Ureter (tissue), 1 donor: ENCODE measurements around the gene ZDHHC11. TPM values are rescaled to one million over a fixed set of nuclear protein-coding genes. Genes with fewer than 3 reads are reported as not detected.
"Not testable (repeated sequence)": the region's sequence is repeated elsewhere in the genome, so short reads cannot be mapped to it uniquely, and the experiment has no call there.

Experiments
- DNase-seq: peaks from one replicate; pipeline ENCODE4 v3.0.0-alpha.2; 2020; ENCODE audit warnings: low spot score
- total RNA-seq: library from RNA; stranded (reverse); gene quantifications from one replicate; pipeline ENCODE4 v1.2.4, GENCODE V29; 2023
- donor health status: DM: yes; HTN: yes; CAD: no.

Gene ZDHHC11
- total RNA-seq, 1 donor from 2014 or later: 39.5 TPM

DNA sequence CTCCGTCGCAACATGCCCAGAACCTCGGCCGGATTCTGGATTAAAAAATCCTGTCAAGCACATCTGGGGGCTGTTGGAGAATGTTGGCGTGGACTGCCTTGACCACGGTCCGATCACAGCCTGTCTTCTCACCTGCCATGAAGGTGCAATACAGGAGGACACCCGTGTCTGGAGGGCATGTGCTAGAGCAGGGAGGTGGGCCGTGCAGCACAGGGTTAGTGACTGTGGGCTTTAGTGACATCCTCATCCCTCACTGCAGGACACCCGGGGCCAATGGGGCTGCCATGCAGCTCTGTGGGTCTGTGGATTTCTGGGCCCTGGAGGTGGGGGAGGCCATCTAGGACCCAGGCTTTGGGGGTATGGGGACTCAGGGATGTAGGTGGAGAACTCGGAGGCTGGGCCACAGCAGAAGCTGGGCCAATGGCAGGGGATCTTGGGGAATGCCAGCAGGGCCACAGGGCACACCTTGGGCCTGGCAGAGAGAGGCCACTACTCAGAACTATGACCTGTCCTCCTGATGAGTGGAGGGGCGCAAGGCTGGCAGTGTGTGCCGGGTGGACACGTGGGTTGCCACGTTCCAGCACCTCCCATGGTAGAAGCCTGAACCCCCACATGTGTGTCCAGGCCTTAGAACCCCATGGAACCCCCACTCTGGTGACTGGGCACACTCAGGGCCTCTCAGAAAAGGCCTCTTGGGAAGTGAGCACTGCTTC, 89.6 kb downstream of the ZDHHC11 start:
- DNase-seq: peak; percentile 50

DNA sequence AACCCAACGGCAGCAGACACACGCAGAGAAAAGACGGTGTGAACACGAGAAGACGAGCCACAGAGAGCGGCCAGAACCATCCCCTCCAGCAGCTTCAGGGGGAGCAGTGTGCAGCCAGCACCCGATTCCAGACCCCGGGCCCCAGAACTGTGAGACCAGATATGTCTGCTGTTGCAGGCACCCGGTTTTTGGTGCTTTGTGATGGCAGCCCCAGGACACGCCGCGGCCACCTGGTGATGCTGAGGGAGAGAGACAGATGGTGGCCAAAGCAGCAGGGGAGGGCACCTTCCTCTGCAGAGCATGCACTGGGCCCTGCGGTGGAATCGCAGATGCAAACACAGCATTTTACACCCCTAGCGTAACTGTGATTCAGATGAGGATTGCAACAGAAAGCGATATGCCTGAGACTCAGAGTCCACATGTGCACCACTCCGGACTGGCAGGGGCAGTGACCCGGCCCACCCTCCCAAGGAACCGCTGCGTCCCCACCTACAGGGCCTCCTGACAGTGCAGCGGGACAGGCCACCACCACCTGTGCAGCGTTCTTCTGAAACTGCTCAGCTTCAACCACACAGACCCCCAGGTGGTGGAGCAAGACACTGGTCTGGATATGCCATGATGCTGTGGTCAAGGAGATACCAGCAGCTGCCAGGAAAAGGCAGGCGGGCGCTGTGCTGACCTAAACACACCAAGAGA, 90.3 kb downstream of the ZDHHC11 start:
- no peak for DNase-seq

DNA sequence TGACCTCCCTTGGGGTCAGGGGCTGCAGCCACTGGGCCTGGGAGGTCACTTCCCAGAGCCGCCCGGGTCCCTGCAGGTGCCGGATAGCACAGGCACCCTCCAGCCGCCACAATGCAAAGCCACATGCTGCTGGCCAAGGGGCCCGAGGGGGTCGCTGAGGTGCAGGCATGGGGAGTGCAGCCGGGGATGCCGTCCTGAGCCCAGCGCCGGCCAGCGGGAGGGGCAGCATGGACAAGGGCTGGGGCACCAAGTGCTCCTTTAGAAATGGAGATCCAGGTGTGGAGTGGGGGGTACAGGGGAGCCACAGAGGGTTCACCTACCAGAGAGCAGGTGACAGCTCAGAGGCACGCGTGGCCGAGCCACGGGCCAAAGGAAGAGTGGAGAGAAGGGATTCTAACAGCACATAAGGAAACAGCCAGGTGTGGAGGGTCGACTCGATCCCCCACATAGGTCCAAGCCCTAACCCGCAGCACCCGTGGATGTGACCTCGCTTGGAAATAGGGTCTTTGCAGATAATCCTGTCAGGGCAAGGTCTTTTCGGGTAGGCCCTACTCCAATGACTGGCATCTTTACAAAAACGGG, 90.9 kb downstream of the ZDHHC11 start:
- no peak for DNase-seq

DNA sequence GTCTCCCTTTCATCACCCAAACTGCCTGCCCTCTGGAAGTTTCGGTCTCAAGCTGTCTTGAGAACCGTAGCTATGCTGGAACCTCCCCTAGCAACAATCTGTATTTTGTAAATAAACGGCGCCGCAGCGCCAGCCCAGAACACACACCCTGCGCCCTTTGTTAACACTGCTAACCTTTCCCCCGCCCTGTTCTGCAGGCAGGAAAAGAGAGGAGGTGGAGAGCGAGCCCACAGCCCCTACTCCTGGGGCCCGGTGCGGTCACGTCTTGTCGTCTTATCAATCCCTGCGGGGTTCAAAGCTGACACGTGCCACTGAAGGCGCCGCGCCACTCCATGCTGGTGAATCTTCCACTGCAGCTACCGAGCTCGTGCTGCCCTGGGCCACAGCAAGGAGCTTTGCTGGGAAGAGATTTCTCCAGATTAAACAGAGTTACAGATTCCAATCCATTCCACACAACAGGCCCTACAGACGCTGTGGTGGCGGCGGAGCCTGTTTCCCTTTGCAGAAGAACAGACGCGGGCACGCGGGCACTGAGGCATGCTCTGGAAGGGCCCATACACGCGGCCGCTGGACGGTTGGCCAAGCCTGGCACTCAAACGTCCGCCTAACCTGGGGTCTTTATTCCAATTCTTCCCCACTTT, 91.6 kb downstream of the ZDHHC11 start:
- DNase-seq: peak; percentile 91

DNA sequence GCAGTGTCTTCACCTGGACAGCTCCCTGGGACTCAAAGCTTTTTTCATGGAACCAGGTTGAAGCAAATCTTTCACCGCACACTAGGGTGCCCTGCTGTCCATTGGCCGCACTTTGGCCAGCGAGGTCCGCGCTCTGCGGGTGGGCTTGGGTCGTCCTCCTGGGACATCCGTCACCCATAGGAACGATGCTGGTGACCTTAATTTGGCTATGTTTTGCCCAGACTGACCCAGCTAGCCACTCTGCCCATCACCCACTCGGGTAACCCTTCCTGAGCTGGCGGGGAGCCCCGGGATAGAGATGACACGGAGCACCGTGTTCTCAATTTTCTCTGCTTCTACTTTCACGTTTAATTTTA, 92.1 kb downstream of the ZDHHC11 start:
- DNase-seq: peak; percentile 69

DNA sequence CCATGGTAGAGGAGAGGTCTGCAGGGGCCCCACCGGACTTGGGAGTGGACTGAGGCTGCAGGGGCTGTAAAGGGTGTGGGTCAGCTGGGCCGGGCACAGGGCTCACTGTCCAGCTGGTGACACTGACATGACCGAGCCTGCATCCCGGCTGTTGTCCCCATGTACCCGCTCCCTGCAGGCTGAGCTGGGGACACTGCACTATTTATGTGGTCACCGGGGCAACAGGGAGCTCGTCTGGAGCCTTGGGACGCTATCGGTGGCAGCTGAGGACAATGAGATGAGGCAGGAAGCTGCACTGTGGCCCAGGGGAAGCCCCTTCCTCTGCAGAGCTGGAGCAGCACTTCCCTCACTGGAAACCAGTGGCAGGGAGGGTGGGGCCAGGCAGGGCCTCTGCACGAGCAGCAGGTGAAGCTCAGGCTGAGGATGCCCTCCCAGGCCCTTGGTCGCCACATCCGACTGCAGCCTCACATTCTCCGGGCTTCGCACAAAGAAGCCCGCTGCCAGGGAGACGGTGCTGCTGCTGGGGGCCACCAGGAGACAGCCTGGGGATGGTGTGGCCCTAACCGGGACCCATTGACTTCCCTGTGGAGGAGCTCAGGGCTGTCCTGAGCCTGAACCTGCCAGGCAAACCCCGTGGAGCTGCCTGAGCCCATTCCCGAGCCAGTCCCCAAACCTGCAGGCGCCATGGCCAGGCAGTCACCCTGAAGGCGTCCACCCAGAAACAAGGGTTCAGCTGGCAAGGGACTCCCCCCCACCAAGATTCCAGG, 92.7 kb downstream of the ZDHHC11 start:
- peak; percentile 65 for DNase-seq

DNA sequence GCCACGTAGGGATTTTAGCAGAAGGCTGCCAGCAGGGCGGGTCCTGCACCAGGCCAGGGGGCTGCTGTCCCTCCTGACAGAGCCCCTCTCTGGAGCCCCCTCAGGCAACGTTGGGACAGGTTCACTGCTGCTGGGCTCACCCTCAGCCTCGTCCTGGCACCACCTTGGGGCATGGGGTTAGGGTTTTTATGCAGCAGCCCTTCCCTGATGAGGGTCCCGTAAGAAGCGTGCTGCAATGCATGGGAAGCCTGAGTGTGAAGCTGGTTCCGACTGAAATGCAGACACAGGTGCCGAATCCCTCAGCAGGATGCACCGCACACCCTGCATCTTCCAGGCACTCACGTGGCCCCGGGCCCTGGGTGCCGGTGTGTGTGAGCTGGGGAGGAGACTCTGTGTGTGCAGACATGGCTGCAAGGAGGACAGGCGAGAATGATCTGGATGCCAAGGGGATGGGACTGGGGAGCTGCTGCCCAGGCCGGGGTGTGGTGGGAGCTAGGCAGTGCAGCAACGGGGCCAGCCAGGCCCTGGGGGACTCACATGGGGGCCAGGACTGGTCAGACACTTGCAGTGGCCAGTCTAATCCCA, 93.3 kb downstream of the ZDHHC11 start:
- peak; percentile 57 for DNase-seq

DNA sequence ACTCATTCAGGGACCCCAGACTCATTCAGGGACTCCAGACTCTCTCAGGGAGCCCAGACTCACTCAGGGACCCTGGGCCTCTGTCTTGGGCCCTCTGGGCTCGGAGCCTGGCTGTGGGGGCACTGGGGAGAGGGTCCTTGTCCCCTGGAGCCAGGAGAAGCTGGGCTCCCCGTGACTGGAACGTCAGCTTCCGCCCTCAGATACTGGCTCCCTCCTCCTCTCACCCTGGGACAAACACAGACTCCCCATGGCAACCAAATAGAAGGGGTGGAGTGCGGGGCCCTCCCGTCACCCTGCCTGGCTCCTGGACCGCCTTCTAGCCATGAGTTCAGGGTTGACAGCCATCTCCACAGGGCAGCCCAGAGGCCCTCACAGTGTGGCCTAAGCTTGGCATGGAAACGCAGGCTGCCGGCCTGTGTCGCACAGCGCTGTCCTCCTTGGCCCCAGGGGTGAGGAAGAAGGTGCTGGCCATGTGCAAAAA, 93.9 kb downstream of the ZDHHC11 start:
- DNase-seq: peak; percentile 80

DNA sequence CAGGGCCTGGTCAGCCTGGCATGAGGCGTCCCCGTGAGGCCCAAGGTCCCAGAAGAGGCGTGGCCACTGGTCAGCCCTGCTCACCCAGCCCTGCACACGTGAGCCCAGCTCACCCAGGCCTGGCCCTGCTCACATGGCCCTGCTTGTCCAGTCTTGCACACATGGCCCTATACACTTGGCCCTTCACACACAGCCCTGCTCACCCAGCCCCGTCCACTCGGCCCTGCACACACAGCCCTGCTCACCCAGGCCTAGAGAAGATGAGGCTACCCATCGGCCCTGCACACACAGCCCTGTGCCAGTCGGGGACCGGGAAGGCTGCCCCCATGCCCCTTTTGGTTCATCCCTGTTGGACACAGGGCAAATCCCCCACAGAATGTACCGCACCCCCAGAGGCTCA, 94.6 kb downstream of the ZDHHC11 start:
- peak; percentile 67 for DNase-seq

DNA sequence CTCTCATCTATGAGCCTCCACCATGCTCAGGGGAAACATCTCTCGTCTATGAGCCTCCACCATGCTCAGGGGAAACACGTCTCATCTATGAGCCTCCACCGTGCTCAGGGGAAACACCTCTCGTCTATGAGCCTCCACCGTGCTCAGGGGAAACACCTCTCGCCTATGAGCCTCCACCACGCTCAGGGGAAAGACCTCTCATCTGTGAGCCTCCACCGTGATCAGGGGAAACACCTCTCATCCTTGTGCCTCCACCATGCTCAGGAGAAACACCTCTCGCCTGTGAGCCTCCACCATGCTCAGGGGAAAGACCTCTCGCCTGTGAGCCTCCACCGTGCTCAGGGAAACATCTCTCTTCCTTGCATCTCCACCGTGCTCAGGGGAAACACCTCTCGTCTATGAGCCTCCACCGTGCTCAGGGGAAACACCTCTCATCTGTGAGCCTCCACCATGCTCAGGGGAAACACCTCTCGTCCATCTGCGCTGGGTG, 96.6 kb downstream of the ZDHHC11 start:
- not testable (repeated sequence) for DNase-seq

DNA sequence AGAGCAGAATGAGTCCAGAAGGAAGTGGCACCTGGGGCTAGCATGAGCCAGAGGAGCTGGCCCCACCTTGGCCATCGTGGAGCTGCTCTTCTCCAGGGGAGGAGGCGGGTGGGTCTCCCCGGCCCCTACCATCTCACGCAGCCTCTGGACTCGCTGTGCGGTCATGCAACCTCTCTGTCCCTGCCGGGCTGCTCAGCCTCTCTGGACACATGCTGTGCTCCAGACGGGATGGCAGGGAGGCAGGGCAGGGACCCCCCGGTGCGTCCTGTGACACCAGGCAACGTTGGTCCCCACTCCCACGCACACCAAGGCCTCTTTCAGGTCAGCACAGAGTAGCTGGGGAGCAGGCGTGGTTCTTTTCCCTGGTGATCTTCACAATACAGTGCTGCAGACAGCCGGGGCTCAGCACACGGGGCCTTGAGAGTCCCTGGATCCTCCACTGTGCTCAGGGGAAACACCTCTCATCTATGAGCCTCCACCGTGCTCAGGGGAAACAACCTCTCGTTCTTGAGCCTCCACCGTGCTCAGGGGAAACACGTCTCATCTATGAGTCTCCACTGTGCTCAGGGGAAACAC, 97.1 kb downstream of the ZDHHC11 start:
- DNase-seq: not testable (repeated sequence)

DNA sequence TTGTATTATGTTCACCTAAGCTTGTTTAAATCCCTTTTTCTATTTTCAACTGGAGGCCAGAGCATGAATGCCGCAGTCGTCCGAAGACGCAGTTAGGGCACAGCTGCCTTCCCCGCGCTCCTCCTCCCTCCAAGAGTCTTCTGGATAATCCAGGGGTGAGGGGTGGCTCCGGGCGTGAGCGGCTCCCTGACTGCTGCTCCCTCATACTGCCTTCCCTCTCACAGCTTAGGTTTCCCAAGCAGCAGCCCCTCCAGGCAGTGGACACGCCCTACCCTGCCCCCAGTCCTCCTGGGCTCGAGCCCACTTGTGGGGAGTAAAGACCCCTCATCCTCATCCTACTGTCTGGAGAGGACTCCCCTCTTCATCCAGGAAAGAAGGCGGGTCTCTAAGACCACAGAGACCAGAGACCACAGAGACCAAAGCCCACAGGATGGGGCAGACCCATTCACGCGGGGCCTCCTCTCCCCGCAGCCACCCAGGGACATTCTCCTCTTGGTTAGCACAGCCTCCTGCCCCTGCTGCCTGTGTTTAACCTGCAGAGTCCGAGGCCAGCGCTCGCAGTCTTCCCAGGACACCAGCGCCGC, 98.2 kb downstream of the ZDHHC11 start:
- DNase-seq: not testable (repeated sequence)

DNA sequence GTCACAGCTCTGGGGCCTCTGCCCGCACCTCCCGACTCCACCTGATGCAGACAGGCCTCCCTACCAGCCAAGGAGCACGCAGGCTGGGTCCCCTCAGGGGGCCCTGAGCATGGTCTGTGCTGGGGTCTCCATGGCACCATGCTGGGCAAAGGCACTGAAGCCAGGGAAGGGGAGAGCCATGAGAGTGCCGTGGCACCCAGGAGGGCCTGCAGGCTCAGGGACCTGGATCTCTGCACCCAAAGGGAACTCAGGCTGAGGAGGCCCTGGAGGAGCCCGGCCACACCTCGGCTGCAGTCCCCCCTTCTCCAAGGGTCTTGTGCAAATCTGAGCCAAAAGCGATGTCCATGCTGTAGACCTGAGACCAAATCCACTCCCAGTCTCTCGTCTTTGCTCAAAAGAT, 98.8 kb downstream of the ZDHHC11 start:
- DNase-seq: not testable (repeated sequence)

DNA sequence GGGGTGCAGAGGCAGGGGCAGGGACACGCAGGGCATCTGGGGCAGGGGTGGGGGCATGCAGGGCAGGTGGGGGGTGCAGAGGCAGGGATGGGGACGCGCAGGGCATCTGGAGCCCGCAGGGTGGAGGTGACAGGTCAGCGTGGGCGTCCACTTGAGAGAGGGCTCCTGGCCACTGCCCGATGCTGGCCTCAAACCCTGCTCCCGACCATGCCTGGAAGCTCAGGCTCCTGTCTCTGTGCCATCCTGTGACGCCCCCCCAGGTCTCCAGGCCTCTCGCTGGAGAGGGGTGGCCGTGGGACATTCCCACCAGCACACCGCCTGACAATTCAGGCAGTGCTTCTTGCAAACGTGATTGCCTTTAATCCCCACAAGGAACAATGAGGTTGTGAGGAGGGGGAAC, 99.3 kb downstream of the ZDHHC11 start:
- no peak for DNase-seq

DNA sequence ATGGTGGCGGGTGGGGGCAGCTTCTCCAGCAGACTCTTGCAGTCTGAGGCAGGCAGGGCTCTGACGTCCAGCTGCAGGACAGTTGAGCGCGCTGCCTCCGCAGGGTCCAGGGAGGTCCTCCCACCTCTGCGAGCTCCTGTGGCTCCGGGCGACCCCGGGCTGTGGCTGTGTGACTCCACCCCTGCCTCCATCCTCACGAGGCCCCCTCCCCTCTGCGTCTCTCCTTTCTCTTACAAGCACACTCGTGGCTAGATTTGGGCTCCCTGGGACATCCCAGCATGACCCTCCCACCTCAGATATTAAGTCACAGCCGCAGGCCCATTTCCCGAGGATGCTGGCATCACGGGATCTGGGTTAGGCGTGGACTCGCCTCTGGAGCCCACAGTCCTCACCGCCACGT, 100.6 kb downstream of the ZDHHC11 start:
- not testable (repeated sequence) for DNase-seq

DNA sequence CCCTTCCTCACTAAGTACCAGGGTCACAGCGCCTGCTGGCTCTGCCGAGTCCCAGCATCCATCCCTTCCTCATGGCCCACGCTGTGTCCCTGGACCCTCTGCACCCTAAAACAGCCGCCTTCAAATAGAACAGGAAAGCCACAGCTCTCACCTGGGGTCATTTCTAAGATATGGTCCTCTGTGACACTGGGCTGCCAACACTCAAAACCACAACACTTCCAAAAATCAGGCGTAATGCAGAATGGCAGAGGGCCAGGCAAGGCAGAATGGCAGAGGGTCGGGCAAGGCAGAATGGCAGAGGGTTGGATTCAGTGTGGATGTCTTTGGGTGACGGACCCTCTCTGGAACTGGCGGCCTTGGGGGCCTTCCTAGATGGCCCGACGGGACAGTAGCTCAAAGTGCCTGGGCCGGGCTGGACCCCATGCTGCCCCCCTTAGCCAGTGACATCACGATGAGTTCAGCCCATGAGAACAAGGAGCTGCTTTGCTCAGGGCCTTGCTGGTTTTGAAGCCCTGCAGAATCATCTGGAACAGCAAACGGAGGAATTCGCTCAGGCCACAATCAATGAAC, 101.6 kb downstream of the ZDHHC11 start:
- no peak for DNase-seq

DNA sequence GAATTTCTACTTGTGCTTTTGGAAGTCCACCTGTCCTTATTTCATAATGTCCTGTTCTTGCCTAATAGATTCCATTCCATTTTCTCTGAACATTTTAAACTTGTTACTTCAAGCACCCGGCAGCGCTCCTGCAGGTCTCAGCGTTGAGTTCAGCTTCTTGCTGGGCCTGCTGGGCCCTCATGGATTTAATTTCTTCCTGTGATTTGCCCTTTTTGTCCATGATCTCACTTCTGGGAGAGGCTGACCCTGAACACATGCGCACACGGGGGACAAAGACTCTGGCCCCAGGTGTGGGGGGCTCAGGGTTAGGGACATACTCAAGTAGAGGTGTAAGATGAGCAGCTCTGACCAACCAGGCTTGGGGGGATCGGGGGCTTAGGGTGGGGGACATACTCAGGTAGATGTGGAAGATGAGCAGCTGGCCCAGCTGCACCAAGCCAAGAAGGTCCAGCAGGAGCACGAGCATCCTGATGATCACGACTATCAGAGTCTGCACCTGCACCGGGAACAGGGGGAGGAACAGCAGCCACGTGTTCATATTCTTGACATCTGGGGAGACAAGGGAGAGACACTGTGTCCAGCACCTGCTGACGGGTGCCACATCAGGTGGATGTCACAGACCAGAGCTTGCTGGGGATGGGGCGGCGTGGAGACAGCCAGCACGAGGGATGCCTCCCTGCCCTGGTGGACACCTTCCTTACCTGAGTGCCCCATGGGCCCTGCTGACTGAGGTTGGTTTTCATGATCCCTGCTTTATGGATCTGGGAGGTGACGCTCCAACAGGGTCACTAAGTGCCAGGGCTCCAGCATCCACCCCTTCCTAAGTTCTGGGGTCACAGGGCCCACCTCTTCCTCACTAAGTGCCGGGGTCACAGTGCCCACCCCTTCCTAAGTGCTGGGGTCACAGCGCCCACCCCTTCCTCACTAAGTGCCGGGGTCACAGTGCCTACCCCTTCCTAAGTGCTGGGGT, 102.5 kb downstream of the ZDHHC11 start:
- DNase-seq: not testable (repeated sequence)

DNA sequence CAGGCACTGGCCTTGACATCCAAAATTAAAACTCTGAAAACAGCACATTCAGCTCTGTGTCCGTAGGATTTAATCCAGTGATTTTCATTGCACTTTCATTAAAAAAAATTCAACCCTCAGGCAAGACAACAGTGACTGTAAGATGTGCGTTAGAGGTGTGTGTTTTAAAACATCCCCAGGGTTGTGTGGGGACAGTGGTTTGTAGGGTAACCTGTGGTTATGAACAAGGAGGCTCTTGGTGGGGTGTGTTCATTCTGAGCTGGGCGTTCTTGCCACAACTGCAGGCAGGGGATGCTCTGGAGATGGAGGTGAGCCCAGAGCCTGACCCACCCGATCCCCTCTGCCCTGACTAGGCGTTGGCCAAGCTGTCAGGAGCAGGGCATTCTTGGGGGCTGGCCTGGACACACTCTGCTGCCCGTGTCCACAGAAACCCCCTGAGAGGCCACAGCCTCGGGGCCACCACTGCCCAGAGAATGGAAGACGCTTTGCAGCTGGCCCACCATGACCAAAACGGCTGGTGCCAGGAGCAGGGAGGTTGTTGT, 103.4 kb downstream of the ZDHHC11 start:
- DNase-seq: not testable (repeated sequence)
